GM19043 (cell line): ENCODE data around the gene RFX3.

Source experiments
- ATAC-seq: cut with Tn5 transposase; IDR thresholded peaks from one replicate; pipeline ENCODE4 v1.9.1; 2021; ENCODE audit warnings: low read depth; ENCODE audit not compliant: unreplicated experiment

Gene RFX3

DNA sequence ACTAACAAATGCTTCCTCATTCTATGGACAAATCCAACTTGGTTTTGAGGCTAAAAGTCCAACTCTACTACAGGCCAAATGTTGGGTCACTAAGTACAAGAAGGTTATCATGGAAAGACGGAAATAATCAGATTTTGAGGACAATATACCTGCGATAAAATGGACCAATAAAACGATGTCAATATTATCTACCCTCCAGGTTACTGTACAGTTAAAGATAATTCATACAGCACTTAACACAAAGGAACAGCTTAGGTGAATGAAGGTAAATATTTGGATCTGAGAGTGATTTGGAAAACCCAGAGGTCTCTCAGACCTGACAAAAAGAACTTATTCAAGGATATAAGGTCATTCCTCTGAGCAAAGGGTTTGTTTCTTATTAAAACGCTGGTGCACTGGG is 352.4 kb downstream of the RFX3 start:
- ATAC-seq = no peak

GRCh38 chr9:3170819-3171218 is 355.0 kb downstream of the RFX3 start:
- ATAC-seq = no peak
